ENCODE measurements around the gene C17orf75.

The C17orf75 gene

DNA sequence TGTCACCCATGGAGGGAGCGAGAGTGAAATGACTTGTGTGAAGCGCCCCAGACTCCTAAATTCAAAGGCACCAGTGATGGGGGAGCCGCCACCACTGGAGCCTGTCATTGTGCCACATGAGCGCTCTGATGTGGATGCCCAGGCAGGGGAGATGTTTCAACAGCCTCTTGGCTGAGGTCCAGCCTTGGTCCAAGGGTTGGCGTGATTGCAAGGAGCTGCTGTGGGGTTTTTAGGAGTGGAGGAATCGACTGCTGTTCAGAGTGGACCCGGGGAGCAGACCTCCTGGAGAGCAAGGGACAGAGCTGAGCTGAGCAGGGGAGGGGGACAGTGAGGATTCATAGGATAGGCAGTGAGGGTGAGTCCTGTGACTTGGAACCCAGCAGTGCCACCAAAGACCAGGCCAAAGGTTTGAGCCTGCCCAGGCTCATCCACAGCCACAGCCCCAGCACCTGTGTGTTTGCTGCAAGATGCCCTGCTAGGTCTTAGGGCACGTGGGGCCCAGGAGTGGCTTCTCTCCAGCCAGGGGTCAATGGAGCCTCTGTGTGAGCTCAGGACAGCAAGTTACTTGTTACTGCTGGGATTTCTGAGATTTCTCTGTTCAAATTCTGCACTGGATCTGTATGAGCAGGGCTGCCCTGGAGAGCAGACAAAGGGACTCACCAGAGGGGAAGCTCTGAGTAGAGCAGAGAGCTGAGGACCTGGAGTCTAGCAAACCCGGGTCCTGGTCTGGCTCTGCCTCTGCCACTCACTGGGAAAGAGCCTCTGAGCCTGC lies 56.0 kb downstream of the C17orf75 start:
- no peaks in the 10 kb centered on the region for H3K4me1 ChIP-seq (ENCODE audit: low read length)
- H3K9me3 ChIP-seq (ENCODE audit: insufficient read depth, low read length): no peaks in the 10 kb centered on the region
- H3K27ac ChIP-seq (ENCODE audit: low read length): no peak overlapping the region
- no peak overlapping the region for H3K4me2 ChIP-seq (ENCODE audit: low read length)
- H3K4me3 ChIP-seq (ENCODE audit: low read length): no peak overlapping the region
- no peak for TF ChIP-seq EZH2phosphoT487 (IDR thresholded peaks at IDR 0.05; ENCODE audit: low read depth)
- TF ChIP-seq CTCF (IDR thresholded peaks at IDR 0.05; ENCODE audit: low read depth, low read length): no peak
- H3K79me2 ChIP-seq (ENCODE audit: low read length): no peaks in the 10 kb centered on the region
- peaks cover 73% of the 10 kb centered on the region for H3K27me3 ChIP-seq (ENCODE audit: low read depth, low read length)
- H2AFZ ChIP-seq (ENCODE audit: low read depth, low read length): no peak overlapping the region
- no peak overlapping the region for H3K9ac ChIP-seq (ENCODE audit: low read length)
- H3K36me3 ChIP-seq (replicated peaks; ENCODE audit: low read depth, low read length): no peaks in the 10 kb centered on the region
- H4K20me1 ChIP-seq (ENCODE audit: insufficient read depth, low read length): no peaks in the 10 kb centered on the region; the same call in 1 of the 2 replicates

DNA sequence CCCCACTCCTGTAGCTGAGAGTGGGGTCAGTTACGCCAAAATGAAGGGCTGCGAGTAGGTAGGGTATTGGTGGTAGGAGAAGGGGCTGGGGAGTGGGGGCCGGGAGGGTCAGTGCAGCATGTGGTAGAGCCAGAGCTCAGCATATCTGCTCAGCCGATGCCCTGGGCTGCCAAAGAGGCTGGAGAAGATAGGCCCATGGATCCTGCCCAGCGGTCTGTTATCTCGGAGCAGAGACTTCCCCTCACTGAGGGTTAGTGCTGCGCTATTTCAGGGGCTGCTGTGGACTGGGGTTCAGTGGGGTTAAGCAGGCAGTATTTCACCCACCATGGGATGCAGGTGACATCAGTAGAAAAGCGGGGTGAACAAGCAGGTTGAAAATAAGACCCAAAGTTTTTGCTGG lies 56.7 kb downstream of the C17orf75 start:
- Histone ChIP-seq H3K79me2 (ENCODE audit: low read length) (no peaks in the 10 kb centered on the region), H2AFZ (ENCODE audit: low read depth, low read length) (no peak overlapping the region), H3K27ac (ENCODE audit: low read length) (no peak overlapping the region), H3K9me3 (ENCODE audit: insufficient read depth, low read length) (no peaks in the 10 kb centered on the region), H3K4me3 (ENCODE audit: low read length) (no peak overlapping the region), H3K36me3 (replicated peaks; ENCODE audit: low read depth, low read length) (no peaks in the 10 kb centered on the region), H3K27me3 (ENCODE audit: low read depth, low read length) (peaks cover 71% of the 10 kb centered on the region), H3K4me2 (ENCODE audit: low read length) (no peak overlapping the region), H4K20me1 (ENCODE audit: insufficient read depth, low read length) (no peaks in the 10 kb centered on the region; the same call in 1 of the 2 replicates), H3K4me1 (ENCODE audit: low read length) (no peaks in the 10 kb centered on the region), H3K9ac (ENCODE audit: low read length) (no peak overlapping the region)
- TF ChIP-seq CTCF (IDR thresholded peaks at IDR 0.05; ENCODE audit: low read depth, low read length): no peak

GRCh38 chr17:32283745-32284201 lies 58.2 kb downstream of the C17orf75 start:
- Histone ChIP-seq H4K20me1 (ENCODE audit: insufficient read depth, low read length) (no peaks in the 10 kb centered on the region; the same call in 1 of the 2 replicates), H3K4me2 (ENCODE audit: low read length) (no peak overlapping the region), H2AFZ (ENCODE audit: low read depth, low read length) (no peak overlapping the region), H3K9ac (ENCODE audit: low read length) (no peak overlapping the region), H3K4me1 (ENCODE audit: low read length) (no peaks in the 10 kb centered on the region), H3K27ac (ENCODE audit: low read length) (no peak overlapping the region), H3K27me3 (ENCODE audit: low read depth, low read length) (peaks cover 67% of the 10 kb centered on the region), H3K79me2 (ENCODE audit: low read length) (no peaks in the 10 kb centered on the region), H3K9me3 (ENCODE audit: insufficient read depth, low read length) (no peaks in the 10 kb centered on the region), H3K4me3 (ENCODE audit: low read length) (no peak overlapping the region), H3K36me3 (replicated peaks; ENCODE audit: low read depth, low read length) (no peaks in the 10 kb centered on the region)
- TF ChIP-seq CTCF (IDR thresholded peaks at IDR 0.05; ENCODE audit: low read depth, low read length) (no peak), EZH2phosphoT487 (IDR thresholded peaks at IDR 0.05; ENCODE audit: low read depth) (no peak)

DNA sequence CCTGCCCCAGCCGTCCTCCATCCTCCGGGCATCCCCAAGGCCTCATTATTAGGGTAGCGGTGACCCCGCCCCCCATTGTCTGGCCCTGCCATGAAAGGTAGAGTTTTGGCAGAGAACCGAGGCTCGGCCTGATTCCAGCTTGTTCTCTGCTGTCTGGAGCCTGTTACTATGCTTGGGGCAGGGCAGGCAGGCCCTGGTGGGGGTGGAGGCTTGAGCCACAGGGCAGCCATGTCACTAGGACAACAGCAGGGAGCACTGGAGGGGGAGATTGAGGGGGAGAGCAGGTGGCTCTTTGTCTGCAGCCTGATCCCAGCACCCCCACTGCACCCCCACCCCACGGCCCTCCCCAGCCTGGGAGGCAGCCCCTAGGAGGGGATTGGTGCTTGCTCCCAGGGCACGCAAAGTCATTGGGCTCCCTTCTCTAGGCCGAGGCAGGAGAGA lies 60.9 kb downstream of the C17orf75 start:
- no peak overlapping the region for H3K9ac ChIP-seq (ENCODE audit: low read length)
- H3K4me3 ChIP-seq (ENCODE audit: low read length): no peak overlapping the region
- no peak overlapping the region for H3K27ac ChIP-seq (ENCODE audit: low read length)
- no peaks in the 10 kb centered on the region for H3K9me3 ChIP-seq (ENCODE audit: insufficient read depth, low read length)
- no peaks in the 10 kb centered on the region for H3K36me3 ChIP-seq (replicated peaks; ENCODE audit: low read depth, low read length)
- no peak overlapping the region for H3K4me2 ChIP-seq (ENCODE audit: low read length)
- H3K79me2 ChIP-seq (ENCODE audit: low read length): no peaks in the 10 kb centered on the region
- peaks cover 19% of the 10 kb centered on the region for H3K4me1 ChIP-seq (ENCODE audit: low read length)
- TF ChIP-seq EZH2phosphoT487 (IDR thresholded peaks at IDR 0.05; ENCODE audit: low read depth) (no peak), CTCF (IDR thresholded peaks at IDR 0.05; ENCODE audit: low read depth, low read length) (no peak)
- peaks cover 6% of the 10 kb centered on the region for H4K20me1 ChIP-seq (ENCODE audit: insufficient read depth, low read length)
- H3K27me3 ChIP-seq (ENCODE audit: low read depth, low read length): peaks cover 60% of the 10 kb centered on the region
- H2AFZ ChIP-seq (ENCODE audit: low read depth, low read length): no peak overlapping the region

Data from OCI-LY3 (cell line).